Measurements from ENCODE around the gene GLOD4.
A peak's percentile ranks its signal among the peaks of the same experiment; 100 is the strongest.

Gene GLOD4

DNA sequence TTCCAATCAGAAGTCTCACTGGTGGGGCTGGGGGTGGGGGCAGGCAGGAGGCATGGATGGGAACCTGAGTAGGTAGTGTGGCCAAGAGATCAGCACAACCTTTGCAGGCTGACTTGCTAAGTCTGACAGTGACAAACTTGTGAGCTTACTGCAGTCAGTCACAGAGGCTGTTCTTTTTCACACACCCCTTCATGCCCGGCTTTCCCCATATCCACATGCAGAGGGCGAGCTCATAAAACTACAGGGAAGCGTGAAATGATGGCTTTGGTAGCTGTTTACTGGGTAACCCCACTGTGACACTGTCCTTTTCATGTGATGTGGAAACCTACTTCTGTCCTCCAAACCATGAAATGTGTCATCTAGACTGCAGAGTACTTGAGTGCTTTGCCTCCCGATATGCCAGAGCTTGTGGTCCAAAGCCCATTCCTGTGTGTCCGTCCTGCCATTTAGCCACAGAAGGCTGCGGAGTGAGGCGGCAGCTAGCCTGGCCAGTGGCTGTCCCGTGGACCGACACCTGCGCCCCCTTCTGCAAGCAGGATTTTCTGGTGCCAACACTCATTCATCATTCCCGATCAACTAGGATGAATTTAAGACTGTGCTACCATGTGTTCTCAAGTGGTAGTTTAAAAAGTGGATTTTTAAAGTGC is 39.8 kb downstream of the GLOD4 start:
- no peak for DNase-seq (ENCODE audit: low read depth in 2 of 2)

DNA sequence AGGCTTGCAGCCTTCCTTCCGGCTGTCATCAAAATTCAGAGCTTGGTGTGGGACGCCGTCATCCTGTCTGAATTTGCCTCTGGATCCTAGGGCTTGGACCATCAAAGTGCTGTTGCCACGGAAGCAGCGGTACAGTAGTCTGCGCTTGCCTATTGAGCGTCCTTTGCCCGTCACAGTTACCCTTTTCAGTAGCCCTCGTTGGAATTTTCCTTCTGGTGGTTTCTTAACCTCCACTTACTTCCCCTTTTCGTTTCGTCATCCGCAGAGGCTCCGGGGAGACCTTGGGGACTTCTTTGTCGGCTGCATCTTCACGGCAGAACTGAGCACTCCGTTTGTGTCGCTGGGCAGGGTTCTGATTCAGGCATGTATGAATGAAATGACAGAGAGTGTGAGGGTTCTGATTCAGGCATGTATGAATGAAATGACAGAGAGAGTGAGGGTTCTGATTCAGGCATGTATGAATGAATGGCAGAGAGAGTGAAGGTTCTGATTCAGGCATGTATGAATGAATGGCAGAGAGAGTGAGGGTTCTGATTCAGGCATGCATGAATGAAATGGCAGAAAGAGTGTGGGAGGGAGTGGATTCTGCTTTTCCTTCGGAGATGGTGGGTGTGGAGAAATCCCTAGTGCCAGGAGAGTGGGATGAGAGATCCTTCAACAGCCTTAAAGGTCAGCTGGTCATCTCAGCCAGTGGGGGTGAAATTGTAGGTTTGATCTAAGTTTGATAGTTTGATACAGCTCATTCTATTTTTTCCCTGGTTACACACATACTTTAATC is 41.7 kb downstream of the GLOD4 start:
- DNase-seq (ENCODE audit: low read depth in 2 of 2), result no peak

DNA sequence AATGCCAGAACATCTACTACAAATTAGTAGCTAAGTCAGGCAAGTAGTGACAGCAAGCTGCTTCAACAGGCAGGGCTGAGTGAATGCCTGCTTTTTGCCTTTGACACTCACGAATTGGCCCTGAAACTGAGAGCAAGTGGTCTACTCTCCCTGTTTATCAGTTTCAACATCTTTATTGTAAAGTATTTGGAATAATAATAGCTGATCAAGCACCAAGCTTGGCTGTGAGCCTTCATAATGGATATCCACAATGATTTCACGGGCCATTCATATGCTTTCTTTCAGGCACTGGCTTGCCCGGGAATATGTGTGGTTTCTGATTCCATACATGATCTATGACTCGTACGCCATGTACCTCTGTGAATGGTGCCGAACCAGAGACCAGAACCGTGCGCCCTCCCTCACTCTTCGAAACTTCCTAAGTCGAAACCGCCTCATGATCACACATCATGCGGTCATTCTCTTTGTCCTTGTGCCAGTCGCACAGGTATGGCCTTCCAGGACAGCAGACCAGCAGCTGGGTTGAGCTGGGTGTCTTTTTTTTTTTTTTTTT is 44.4 kb downstream of the GLOD4 start:
- no peak for DNase-seq (ENCODE audit: low read depth in 2 of 2)

GRCh38 chr17:733743-734142 is 48.3 kb downstream of the GLOD4 start:
- no peak for DNase-seq (ENCODE audit: low read depth in 2 of 2)

DNA sequence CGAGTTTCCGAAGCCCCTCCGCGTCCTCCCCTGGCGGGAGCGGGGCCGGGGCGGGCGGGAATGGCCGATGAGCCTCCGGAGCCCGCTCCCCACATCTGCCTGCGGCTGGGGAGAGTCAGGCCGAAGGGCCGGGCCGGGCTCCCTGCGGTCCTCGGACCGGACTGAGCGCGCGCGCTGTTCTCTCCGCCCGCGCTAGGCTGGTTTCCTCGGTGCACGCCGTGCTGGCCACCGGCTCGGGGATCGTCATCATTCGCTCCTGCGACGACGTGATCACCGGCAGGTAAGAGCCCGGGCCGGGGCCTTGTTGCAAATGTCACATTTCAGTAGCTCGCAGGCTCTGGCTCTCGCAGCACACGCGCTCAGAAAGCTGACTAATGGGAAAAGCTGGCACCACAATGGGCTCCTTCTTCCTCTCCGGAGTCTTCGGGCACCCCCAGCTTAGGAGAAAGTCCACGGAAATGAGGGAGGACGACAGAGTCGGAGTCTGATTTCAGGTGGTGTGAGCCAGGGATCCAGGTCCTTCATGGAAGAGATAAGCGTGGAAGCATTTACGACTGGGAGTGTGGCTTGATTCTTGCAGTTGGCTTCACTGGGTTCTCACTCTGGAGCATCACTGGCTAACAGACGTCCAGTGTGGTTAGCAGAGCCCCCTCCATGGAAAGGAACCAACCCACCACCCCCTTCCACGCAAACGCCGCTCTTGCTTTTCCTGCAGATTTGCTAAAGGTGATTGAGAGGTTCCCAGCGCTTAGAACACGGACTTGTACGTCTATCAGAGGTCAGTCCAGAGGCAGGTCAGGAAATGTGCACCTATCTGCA is 49.0 kb downstream of the GLOD4 start:
- no peak for DNase-seq (ENCODE audit: low read depth in 2 of 2)

DNA sequence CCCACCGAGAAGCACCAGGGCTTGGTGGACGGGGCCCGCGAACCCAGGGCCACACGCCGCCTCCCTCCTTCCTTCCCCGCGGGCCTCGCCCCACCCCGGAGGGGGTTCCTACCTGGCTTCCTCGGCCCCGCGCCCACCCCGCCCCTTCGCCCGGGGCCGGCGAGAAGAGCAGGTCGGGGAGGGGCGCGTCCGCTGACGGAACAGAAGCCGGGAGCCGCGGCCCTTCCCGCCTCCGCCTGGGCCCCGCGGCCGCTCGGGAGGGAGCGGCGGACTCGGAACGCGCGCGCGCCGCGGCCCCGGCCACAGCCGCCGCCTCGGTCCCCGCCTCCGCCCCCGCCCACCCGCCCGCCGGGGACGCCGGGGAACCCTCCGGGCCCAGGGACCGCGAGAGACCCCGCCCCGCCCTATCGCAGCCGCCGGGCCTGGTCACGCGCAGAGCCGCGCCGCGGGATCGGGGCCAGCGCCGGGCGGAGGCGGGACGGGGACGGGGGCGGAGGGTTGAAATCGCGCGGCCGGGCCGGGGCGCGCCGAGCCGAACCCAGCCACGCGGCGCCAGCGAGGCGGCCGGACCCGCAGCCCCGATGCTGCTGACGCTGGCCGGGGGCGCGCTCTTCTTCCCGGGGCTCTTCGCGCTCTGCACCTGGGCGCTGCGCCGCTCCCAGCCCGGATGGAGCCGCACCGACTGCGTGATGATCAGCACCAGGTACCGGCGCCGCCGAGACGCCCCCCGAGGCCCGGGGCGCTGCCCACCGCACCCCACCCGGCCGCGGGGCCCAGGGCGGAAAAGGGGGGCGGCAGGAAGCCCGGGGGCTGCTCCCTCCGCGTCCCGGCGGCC is 49.8 kb downstream of the GLOD4 start, which contains the start of gene TLCD3A:
TLCD3A (plus strand) TSS at position 530 of the 835 bp plus-strand sequence; CDS start at position 582, 52 bp downstream.
- peak in 1 of 2 donors; percentile 34 for DNase-seq (ENCODE audit: low read depth in 2 of 2)

GRCh38 chr17:731644-732066 is 50.4 kb downstream of the GLOD4 start:
- no peak for DNase-seq (ENCODE audit: low read depth in 2 of 2)

DNA sequence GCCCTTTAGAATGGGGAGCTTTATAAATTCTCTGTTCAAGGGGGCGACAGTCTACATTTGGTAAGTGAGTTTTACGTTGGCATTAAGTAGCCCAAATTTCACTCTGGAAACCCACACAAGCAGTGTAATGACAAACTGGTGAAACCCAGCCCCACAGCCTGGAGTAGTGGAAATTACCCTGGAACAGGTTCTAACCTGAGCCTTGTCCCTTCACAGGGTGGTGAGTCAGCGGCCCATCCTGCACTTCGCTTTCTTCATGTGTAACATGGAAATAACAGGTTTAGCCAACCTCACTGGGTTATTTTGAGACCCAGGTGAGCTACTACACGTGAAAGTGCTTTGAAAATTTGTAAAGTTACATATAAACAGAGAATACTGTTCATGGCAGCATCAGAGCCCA is 53.2 kb downstream of the GLOD4 start:
- DNase-seq (ENCODE audit: low read depth in 2 of 2), result no peak

GRCh38 chr17:726271-726919 is 55.7 kb downstream of the GLOD4 start:
- DNase-seq (ENCODE audit: low read depth in 2 of 2), result no peak

- DNase-seq (ENCODE audit: low read depth in 2 of 2), result no peak
These were observed 56.3 kb downstream of the GLOD4 start for GRCh38 chr17:725746-726145.

DNA sequence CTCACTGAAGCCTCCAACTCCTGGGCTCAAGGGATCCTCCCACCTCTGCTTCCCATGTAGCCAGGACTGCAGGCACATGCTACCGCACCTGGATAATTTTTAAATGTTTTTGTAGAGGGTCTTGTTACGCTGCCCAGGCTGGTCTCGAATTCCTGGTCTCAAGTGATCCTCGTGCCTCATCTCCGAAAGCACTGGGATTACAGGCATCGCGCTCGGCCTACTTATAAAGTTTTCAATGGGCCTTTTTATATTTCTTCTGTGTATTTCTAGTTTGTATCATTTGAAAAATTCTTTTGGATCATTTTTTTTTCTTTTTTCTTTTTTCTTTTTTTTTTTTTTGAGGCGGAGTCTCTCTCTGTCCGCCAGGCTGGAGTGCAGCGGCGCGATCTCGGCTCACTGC is 57.0 kb downstream of the GLOD4 start:
- DNase-seq (ENCODE audit: low read depth in 2 of 2), result no peak

- no peak for DNase-seq (ENCODE audit: low read depth in 2 of 2)
These were observed 60.5 kb downstream of the GLOD4 start for GRCh38 chr17:721540-721937.

DNA sequence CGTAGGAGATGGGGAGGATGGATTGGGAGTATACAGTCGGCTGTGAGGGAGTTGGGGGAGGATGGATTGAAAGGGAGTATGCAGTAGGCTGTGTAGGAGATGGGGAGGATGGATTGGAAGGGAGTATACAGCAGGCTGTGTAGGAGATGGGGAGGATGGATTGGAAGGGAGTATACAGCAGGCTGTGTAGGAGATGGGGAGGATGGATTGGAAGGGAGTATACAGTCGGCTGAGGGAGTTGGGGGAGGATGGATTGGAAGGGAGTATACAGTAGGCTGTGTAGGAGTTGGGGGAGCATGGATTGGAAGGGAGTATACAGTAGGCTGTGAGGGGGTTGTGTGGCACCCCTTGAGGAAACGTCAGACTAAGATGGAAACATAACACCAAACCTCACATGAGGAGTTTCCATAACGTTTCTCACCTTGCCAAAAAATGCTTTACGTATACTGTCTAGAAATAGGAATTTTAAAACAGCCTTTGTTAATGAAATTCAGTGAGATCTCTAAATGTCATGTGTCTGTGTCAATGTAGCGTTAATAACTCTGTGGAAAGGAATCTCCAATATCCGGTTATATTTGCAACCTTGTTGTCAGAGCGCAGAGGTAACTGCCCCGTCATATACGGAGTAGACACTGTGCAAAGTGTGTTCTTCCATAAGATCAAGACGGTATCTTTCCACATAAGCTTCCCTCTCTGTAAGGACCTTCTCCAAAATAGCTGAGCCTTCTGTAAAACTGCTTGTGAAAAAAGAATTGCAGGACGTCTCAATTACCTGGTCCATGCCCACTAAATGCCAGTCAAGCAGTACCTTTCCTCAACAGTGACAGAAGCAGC is 61.2 kb downstream of the GLOD4 start:
- DNase-seq (ENCODE audit: low read depth in 2 of 2), result no peak

DNA sequence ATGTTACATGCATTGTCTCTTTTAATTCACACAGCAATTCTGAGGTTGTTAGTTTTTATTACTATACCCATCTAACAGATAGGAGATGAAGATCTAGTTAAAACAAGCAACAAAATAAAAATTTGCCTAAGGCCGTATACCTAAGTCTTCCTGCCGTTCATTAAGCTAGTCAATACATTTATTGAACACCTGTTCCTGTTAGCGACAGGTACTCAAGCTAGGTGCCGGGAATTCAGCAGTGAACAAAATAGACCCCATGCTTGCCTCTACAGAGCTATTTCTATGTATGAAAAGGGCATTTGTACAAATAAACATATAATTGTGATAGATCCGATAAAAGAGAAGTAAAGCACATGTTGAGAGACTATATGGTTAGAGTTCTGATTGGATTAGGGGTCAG is 64.0 kb downstream of the GLOD4 start:
- no peak for DNase-seq (ENCODE audit: low read depth in 2 of 2)
